ENCODE data around the gene CFAP119.

The CFAP119 gene

DNA sequence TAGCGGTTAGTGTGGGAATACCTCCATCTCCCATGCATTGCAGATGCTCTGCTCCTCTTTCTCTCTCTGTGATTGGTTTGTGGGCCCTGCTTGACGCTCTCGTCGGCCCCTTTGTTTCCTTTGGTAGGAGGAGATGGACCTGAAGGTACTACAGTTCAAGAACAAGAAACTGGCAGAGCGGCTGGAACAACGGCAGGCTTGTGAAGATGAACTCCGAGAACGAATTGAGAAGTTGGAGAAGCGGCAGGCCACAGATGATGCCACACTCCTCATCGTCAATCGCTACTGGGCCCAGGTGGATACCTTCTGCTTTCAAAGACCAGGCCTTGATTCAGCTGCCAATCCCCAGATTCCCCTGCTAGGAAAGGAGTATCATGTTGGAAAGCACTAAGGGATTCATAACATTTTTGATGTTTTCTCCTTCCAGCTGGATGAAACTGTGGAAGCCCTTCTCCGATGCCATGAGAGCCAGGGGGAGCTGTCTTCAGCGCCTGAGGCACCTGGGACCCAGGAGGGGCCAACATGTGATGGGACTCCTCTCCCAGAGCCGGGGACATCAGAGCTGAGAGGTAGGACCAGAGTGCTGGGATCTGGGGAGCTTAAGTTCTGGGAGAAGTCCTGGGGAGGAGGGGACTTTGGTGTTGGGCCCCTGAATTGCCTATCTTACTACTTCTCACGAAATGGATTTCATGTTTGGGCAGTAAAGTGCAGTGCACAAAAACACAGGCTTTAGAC is 1.3 kb upstream of the CFAP119 start:
- no peak for DNase-seq (ENCODE audit: low spot score)

DNA sequence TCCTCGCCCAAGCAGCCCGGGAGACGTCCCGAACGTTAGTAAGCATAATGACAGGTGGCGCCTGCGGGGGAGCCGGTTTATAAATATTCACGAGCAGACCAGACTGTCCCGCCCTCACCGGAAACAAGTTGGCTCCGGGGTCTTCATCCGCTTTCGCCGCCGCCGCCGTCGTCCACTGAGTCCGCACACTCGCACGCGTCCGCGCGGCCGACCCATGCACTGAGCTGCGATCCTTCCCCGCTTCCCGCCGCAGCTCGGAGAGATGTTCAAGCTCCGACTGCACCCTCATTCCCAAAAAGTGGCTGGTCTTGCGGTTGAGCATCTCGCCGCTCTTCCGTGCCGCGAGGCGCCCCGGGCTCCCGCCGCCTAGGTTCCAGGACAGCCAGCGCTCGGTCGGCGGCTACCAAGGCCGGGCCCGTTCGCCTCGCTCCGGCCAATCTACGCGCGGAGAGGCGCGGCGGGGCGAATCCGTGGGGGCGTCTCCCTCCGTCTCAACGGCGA is 385 bp downstream of the CFAP119 start:
- DNase-seq (ENCODE audit: low spot score): peak; percentile 57

DNA sequence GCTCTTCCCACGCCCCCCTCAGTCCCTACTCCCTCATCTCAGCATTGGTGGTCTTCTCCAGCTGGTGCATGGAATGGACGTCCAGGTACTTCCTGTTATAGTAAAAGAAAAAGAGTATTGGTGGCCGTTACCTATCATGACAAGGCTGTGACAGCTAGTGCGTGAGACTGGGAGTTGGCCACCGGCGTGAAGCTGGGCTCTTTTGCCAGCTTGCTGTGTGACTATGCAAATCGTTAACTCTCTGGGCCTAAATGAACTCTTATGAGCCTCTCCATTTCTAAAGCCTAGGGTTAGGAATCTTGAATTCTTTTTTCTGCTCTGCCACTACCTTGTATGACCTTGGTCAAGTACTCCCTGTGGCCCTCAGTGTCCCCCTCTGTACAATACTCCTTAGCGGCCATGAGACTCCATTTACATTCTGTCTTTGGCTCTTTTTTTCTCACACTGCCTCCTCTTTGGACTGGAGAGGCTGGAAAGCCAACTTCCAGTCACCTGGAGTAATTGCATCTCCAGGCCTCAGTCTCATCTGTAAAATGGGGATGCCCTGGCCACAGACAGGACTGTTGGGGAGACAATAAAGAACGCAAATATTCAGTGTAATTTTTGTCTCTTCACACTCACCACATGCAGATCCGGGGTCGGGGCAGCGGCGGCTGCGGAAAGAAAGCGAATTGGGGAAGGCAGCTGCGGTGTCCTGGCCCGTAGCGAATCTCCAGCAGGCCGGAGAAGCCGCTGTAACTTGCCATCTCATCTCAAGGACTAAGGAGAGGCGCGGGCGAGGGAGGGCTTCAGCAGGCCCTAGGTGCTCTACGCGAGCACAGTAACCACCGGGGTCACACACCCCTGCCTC is 1.1 kb downstream of the CFAP119 start:
- DNase-seq (ENCODE audit: low spot score): no peak

DNA sequence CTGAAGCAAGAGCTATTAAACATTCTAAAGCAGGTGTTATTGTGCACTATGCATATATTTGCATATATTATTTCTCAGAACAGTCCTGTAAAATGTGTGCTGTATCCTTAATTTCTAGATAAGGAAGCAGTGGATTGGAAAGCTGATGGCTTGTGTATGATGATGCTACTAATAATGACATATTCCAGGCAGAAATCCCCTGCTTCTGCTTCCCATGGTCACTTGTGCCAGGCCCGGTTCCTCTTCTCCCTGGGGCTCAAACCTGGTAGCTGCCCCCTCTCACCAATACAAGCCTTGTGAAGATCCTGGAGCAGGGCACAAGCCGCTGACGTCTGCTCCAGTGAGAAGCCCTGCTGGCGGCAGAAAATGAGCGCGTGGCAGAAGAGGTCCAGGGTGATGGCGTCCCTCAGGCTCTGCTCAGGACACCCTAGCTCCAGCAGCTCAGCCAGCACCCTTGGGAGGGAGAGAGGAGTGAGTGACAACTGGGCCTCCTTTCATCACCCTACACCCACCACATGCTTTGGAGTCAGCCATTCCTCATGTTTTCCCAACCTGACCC is 1.8 kb downstream of the CFAP119 start:
- DNase-seq (ENCODE audit: low spot score): no peak

DNA sequence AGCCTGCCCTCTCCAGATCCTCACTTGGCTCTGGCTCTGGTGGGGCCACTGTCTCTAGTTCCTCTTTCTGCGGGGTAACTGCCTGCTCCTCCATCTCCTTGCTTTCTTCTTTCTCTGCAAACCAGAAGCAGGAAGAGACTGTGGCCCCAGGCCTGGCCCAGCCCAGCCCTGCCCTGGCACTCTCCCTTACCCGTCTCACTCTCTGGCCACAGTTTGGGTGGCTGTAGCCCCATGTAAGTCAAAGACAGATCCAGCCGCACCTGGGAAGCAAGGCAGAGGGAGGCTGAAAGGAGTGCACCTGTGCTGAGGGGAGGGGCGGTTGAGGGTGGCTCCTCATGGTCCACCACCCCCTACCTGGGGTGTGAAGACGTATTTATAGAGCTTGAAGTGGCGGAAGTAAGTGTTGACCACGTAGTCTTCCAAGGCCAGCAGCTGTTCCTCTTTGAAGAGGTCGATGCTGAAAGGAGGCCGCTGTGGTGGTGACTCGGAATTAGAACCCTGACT is 2.8 kb downstream of the CFAP119 start:
- no peak for DNase-seq (ENCODE audit: low spot score)

DNA sequence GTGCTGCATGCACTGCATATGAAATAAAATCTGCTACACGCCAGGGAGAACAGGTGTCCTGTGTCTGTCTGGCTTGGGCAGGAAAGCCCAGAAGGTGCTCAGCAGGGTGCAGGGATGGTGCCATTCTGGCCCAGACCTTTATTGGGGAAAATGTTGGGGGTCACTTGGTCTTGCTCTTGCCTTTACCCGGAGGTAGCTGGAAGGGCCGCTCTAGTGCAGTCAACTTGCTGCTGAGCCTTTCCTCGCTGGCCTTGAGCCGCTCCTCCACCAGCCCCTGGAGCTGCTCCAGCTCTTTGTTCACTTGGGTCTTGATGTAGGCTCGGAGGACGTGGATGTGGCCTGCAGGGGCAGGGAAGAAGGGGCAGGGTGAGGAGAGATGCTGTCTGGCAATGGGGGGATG is 4.5 kb downstream of the CFAP119 start:
- DNase-seq (ENCODE audit: low spot score): no peak

DNA sequence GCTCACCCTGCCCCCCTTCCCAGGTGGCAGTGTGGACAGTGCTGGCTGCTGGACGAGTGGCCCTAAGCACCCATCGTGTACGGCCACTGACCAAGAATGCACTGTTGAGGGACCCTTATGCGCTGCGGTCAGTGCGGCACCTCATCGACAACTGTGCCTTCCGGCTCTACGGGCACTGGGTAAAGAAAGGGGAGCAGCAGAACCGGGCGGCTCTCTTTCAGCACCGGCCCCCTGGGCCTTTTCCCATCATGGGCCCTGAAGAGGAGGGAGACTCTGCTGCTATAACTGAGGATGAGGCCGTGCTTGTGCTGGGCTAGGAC is 5.1 kb downstream of the CFAP119 start:
- no peak for DNase-seq (ENCODE audit: low spot score)

DNA sequence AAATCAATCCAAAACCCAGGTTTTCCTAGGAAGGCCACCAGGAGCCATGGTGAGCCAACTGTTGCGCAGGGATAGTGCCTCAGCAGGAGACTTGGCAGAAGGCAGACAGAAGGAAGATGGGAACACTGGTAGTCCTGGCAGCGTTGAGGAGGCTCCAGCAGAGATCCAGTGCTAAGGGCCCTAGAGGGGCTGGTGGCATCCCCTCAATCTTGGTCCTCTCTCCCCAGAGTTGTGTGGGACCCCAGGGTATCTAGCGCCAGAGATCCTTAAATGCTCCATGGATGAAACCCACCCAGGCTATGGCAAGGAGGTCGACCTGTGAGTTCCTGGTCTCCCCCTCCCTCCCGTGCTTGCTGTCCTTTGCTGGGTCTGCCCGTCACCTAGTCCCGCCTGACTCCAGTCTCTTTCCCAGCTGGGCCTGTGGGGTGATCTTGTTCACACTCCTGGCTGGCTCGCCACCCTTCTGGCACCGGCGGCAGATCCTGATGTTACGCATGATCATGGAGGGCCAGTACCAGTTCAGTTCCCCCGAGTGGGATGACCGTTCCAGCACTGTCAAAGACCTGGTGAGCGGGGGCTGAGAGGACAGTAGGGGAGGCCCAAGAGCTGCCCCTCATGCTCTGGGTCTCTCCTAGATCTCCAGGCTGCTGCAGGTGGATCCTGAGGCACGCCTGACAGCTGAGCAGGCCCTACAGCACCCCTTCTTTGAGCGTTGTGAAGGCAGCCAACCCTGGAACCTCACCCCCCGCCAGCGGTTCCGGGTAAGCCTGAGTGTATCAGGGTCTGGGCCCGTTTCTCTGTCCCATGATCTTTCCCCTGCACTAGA is 5.7 kb downstream of the CFAP119 start:
- no peak for DNase-seq (ENCODE audit: low spot score)

DNA sequence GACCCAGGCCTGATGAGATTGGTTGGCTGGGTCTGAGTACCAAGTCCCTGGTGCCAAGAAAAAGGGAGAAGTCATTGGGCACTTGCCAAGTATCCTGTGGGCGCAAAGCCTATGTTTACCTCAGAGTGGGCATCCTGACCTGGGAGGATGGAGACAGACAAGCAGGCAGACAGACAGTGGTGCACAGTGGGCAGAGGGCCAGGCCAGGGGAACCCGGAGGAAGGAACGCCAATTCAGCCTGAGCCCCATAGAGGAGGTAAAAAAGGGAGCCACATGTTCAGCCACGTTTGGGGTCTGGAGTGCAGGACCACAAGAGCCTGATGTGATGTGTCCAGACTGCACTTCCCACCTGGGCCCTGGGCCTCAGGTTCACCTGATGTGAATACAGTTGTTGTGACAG is 8.3 kb downstream of the CFAP119 start:
- no peak for DNase-seq (ENCODE audit: low spot score)

DNA sequence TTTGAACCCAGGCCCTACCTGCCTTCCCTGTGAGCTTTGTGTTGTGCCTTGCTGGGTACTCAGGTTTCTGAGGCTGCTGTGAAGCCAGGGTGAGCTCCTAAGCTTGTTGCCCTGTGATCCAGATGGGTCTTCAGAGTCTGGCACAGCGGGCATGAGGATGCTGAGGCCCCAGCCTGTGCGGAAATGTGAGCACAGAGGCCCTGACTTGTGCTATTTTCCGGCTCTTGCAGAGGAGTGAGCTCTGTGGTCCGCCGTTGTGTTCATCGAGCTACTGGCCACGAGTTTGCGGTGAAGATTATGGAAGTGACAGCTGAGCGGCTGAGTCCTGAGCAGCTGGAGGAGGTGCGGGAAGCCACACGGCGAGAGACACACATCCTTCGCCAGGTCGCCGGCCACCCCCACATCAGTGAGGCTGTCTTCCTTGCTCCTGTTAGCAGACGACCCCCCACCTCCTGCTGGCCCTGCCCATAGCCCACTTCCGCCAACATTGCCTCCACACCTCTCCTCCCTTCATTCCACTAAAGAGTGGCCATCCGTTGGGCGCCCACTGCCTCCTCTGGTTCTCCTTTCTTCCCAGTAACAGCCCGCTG is 10.9 kb downstream of the CFAP119 start:
- DNase-seq (ENCODE audit: low spot score): no peak

DNA sequence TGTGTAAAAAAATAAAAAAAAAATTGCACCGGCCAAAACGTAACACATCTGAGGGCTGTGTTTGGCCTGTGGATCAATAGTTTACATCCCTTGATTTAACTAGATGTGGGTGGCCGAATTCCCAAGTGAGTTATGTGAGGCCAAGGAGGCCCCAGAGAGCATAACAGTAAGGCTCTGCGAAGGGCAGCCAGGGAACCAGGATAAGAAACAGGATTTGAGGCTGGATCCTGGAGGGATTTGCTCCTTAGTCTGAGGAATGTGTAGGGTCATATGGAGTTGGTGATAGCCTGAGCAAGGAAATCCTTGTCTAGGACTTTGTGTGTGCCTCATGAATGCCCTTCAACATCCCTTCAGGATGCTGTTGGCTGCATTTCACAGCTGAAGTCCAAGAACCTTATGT is 11.7 kb downstream of the CFAP119 start:
- no peak for DNase-seq (ENCODE audit: low spot score)

DNA sequence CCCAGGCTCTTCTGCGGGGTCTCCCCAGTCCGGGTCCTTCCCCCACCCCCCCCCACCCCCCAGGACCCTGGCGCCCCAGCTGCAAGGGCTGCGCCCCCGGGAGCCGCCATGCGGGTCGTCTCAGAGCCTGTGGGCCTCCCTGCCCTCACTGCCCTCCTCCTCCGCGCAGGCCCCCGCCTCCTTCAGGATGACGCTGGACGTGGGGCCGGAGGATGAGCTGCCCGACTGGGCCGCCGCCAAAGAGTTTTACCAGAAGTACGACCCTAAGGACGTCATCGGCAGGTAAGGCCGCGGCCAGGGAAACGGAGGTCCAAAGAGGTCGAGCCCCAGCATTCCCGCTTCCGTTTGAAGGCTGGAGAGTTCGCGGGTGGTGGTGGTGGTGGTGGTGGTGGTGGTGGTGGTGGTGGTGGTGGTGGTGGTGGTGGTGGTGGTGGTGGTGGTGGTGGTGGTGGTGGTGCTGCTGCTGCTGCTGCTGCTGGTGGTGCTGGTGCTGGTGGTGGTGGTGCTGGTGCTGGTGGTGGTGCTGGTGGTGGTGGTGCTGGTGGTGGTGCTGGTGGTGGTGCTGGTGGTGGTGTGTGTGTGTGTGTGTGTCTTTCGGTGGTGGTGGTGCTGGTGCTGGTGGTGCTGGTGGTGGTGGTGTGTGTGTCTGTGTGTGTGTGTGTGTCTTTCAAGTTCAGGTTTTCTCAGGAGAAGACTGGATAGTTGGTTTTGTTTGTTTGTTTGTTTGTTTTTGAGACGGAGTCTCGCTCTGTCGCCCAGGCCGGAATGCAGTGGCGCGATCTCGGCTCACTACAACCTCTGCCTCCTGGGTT is 13.0 kb downstream of the CFAP119 start:
- peak; percentile 73 for DNase-seq (ENCODE audit: low spot score)

DNA sequence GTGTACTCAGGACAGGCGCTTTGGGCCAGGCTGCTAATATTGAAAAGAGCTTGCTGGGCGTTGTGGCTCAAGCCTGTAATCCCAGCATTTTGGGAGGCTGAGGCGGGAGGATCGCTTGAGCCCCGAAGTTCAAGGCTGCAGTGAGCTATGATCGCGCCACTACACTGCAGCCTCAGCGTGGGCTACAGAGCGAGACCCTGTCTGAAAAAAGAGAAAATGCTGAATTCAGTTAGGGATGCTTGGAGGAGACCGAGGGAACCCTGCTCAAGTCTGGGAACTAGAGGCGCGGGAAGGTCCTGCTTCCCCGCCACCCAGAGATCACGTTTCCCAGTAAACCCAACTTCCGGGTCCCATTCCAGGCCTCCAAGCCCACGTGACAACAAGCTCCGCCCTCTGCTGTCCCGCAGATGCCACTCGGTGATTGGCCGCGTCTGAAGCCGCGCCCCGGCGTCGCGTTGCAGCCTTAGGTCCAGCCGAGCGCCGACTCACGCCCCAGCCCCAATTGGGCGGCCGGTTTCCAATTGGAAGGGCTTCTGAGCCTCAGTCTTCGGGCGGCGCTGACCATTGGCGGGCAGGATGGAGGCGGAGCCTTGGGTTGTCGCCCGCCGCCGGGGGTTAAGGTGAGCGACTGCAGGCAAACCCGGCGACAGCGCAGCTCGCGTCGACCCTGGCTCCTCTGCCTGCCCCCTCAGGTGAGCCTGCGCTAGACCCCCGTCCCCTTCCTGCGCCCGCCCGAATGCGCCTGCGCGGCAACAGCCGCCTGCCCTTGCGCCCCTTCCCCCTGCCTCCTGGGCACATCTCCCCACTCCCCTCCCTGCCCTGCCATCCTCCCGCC is 13.8 kb downstream of the CFAP119 start, which contains the start of gene PHKG2:
Gene PHKG2 (plus strand): TSS at position 627 of the 835 bp plus-strand sequence. CDS start 396 bp downstream, outside the sequence.
- DNase-seq (ENCODE audit: low spot score): peak; percentile 98

DNA sequence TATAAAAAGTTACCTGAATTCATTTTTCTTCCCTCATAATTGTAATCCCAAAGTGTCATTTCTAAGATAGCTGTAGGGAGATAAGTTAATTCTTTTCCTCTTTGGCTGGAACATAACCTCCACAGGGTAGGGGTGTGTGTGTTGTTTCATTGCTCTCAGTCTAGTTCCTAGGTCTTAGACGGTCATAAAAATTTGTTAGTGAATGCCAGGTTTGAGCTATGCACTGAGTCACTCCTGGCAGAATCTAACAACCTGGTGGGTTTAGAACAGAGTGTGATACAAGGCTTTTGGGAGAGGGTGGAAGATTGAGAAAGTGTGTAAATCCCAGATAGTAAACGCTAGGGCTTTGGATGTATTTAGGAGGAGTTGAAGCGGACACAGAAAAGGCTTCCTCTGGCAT is 14.5 kb downstream of the CFAP119 start:
- DNase-seq (ENCODE audit: low spot score): peak; percentile 50

DNA sequence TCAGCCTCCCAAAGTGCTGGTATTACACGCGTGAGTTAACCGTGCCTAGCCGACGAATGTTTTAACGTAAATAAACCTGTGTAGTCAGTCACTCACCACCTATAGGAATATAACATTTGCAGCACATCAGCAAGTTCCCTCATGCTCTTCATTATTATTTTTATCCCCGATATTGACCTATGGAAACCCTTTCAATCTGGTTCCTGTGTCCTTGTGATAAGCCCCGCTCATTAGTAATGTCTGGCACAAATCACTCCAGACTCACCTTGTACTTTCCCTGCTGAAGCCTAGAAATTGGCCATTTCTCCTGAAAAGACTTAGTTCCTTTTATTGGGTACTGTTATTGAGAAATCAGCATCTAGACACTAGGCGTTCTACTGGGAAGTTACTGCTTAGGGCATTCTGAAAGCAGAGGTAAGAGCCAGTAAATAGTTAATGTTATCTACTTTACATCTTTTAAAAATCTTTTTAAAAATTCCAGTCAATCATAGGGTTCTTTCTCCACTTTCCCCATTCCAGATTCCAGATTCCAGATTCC is 15.2 kb downstream of the CFAP119 start:
- DNase-seq (ENCODE audit: low spot score): no peak

DNA sequence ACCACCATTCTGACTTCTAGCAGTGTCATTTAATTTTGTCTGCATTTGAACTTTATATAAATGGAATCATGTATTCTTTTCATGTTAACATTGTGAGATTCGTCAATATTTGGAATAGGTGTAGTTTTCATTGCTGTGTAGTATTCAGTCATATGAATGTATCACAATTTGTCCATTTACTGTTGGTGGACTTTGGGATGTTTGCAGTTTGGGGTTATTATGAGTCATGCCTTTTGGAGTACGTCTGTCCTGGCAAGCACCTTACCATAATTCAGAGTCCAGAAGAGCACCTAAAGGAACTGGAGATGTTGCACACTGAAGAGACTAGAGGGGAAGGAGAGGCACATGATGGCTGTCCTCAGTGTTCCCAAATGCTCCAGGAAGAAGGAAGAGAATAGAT is 16.8 kb downstream of the CFAP119 start:
- DNase-seq (ENCODE audit: low spot score): no peak

DNA sequence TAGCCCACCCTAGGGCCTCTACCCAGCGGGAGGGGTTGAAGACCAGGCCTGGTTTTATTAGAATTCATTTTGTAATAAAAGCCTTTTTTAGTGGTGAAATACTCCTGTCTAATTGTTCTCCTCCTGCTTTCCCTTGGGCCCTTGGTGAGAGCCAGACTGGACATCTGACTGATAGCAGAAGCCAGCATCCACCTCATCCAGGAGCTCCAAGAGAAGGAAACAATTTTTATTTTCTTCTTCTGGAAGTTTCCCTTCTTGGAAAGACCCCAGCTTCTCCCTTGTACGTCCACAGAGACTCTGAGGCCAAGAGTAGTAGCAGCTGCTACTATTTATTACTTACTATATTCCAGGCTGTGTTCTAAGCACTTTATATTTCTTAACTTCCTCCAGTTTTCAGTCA is 17.7 kb downstream of the CFAP119 start:
- no peak for DNase-seq (ENCODE audit: low spot score)

DNA sequence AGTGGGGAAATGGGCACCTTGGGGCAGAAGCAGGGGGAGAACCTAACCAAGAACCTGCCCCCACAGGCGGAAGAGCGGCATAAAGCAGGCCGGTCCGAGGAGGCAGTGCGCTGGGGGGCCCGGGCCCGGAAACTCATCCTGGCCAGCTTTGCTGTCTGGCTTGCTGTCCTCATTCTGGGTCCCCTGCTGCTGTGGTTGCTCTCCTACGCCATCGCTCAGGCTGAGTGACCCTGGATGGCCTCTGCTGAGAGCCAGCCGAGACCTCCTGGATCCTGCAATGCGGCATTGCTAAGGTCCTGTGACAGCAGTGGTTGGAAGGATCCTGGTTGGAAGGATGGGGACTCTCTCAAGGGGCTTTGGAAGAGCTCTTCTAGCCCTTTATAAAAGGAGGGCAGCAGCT is 18.1 kb downstream of the CFAP119 start:
- no peak for DNase-seq (ENCODE audit: low spot score)

DNA sequence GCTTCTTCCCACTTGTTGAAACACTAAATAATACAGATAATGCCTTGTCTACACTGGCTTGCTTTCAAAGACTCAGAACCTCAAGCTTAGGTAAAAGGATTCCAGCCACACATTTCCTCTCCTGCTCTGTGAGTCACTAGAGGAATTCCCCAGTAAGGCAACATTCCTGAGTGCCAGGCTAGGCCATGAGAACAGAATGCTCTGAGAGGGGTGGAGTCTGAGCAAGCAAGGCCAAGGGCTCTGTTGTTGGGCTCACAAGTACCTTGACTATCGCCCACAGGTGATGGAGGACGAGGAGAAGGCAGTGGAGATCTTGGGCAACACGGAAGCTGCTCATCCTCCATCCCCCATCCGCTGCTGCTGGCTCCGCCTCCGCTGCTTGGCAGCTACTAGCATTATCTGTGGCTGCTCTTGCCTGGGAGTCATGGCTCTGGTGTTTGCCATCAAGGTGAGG is 20.4 kb downstream of the CFAP119 start:
- DNase-seq (ENCODE audit: low spot score): peak; percentile 91

All from AG08396 (cell line).